ENCODE measurements around the gene MSANTD2.
A peak's percentile ranks its signal among the peaks of the same experiment; 100 is the strongest.

Gene MSANTD2

DNA sequence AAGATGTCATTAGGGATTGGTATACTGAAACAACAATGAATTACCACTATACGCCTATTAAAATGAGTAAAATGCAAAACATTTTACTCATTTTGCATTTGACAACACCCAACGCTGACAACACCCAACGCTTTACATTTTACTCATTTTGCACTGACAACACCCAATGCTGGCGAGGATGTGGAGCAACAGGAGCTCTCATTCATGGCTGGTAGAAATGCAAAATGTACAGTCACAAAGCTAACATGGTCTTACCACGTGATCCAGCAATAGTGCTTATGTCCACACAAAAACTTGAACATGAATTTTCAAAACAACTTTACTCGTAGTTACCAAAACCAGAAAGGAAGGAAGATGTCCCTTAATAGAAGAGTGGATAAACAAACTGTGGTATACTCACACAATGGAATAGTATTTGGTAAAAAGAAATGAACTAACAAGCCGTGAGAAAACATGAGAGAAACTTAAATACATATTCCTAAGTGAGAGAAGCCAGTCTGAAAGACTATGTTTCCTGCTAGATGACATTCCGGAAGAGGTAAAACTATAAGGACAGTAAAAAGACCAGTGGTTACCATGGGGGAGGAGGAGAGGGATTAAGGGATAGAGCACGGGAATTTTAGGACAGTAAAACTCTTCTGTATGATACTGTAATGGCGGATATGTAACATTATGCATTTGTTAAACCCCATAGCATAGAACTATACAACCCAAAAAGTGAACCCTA is 11.4 kb upstream of the MSANTD2 start:
- no peak overlapping the region for H3K4me3 ChIP-seq (ENCODE audit: control insufficient read depth, low read depth, low read length)
- DNase-seq (ENCODE audit: low read depth), result no peak
- TF ChIP-seq, protein P1, sequence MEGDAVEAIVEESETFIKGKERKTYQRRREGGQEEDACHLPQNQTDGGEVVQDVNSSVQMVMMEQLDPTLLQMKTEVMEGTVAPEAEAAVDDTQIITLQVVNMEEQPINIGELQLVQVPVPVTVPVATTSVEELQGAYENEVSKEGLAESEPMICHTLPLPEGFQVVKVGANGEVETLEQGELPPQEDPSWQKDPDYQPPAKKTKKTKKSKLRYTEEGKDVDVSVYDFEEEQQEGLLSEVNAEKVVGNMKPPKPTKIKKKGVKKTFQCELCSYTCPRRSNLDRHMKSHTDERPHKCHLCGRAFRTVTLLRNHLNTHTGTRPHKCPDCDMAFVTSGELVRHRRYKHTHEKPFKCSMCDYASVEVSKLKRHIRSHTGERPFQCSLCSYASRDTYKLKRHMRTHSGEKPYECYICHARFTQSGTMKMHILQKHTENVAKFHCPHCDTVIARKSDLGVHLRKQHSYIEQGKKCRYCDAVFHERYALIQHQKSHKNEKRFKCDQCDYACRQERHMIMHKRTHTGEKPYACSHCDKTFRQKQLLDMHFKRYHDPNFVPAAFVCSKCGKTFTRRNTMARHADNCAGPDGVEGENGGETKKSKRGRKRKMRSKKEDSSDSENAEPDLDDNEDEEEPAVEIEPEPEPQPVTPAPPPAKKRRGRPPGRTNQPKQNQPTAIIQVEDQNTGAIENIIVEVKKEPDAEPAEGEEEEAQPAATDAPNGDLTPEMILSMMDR (IDR thresholded peaks at IDR 0.05; ENCODE audit: control insufficient read depth, insufficient read depth, low read depth, low read length, missing control alignments), result no peak

DNA sequence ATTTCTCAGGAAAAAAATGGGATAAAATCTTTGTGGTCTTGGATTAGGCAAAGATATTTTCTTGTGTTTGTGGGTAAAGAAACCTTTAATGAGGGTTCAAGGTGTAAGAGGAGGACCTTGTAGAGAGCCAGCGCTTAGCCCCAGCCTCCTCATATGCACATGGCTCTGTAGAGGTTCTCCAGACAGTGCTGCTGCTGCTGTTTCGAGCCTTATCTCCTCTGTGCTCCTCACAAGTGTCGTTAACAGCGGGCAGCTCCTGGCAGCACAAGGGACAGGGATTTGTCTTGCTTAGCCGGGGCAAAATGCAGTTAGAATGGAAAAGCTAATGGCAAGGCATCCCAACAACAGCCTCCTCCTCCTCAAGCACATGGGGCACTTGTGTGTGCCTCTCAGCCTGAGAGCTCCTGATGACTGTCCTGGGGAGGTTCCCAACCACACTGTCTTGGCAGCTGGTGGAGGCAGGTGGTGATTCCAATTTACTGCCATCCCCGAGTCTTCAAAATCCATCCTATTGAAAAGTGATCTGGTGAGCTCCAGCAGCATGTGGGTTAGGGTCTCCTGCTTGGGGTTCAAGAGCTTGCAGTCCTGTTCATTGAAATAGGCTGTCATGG is 7.6 kb upstream of the MSANTD2 start:
- no peak overlapping the region for H3K4me3 ChIP-seq (ENCODE audit: control insufficient read depth, low read depth, low read length)
- DNase-seq (ENCODE audit: low read depth), result no peak
- TF ChIP-seq, protein P1 (IDR thresholded peaks at IDR 0.05; ENCODE audit: control insufficient read depth, insufficient read depth, low read depth, low read length, missing control alignments), result no peak

DNA sequence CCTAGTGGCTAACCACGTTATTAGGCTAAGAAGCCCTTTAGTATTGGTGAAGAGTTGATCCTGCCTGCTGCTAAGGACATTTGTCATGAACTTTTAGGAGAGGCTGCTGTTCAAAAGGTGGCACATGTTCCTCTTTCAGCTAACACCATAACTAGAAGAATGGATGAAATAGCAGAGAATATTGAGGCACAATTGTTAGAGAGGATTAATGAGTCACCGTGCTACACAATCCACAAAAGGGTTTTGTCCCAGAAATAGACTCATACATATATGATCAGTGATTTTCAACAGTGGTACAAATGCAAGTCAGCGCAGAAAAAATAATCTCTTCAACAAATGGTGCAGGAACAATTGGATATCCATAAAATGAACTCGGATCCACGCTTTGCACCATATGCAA is 7.0 kb upstream of the MSANTD2 start:
- no peak for DNase-seq (ENCODE audit: low read depth)
- no peak overlapping the region for H3K4me3 ChIP-seq (ENCODE audit: control insufficient read depth, low read depth, low read length)
- TF ChIP-seq, protein P1 (IDR thresholded peaks at IDR 0.05; ENCODE audit: control insufficient read depth, insufficient read depth, low read depth, low read length, missing control alignments), result no peak

DNA sequence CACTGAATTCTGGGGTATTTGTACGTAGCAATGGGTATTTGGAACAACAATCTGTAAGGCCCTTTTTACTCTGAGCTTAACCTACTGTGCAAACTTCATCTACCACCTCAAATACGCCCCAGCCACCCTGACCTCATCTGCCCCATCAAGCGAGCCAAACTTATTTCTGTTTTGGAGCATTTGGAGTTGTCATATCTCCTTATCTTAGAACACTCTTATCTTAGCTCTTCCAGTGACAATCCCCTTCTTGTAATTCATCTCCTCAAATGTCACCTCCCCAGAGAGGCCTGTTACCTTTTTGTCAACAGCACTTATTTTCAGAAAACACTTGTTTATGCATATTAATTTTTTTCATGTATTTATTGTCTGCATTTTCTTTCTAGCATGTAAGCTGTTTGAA is 4.7 kb upstream of the MSANTD2 start:
- H3K4me3 ChIP-seq (ENCODE audit: control insufficient read depth, low read depth, low read length), result no peak overlapping the region
- TF ChIP-seq, protein P1 (IDR thresholded peaks at IDR 0.05; ENCODE audit: control insufficient read depth, insufficient read depth, low read depth, low read length, missing control alignments), result no peak
- DNase-seq (ENCODE audit: low read depth), result no peak

DNA sequence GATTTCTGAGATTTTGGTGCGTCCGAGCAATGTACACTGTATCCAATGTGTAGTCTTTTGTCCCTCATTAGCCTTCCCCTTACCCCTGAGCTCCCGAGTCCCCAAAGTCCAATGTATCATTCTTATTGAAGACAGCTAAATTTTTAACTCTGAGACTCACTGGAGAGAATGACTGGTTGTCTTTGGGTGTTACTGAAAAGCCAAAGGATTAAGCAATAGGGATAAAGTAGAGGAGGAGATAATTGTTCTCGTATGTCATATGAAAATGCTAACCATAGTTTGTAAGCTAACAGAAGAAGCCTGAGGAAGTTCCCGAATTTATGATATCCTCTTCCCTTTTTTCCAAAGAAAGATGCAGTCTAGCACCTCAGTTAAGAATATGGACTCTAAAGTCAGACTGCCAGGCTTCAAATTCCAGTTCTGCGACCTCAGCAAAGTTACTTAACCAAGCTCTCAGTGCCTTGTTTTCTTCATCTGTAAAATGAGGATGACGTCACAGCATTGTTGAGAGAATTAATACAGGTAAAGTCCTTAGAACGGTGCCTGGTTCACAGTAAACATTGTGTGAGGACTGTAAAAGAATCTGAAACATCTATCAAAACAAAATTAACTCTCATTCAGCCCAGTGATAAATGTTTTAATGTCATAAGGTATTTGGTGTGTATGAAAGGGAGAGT is 1.6 kb upstream of the MSANTD2 start:
- no peak overlapping the region for H3K4me3 ChIP-seq (ENCODE audit: control insufficient read depth, low read depth, low read length)
- DNase-seq (ENCODE audit: low read depth), result no peak

DNA sequence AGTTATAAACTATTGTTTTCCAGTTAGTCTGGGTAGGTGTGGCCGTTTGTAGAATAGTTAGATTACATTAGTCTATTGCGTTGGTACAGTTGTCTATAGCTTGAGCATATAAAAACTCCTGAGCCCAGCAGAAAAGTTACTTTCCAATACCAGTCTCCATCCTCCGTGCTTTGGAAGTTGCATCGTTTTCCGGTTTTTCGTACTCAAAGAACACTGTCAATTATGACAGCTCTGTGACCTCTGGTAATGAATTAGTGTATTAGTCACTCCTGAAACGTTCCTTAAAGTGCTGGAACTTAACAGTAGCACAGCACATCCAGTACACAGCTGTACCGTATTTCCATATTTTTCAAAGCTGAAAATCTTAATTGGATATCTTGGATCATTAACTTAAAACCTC is 808 bp upstream of the MSANTD2 start:
- DNase-seq (ENCODE audit: low read depth), result no peak
- H3K4me3 ChIP-seq (ENCODE audit: control insufficient read depth, low read depth, low read length), result peak overlapping the region; percentile 76
- TF ChIP-seq, protein P1 (IDR thresholded peaks at IDR 0.05; ENCODE audit: control insufficient read depth, insufficient read depth, low read depth, low read length, missing control alignments), result no peak

More for the DNA sequence above, 1.6 kb upstream of the MSANTD2 start:
- TF ChIP-seq, protein P1 (IDR thresholded peaks at IDR 0.05; ENCODE audit: control insufficient read depth, insufficient read depth, low read depth, low read length, missing control alignments), result no peak

All from AG09309 (cell line).